NCI-H510A (cell line): Measurements from ENCODE around the gene SLC25A27.
"Not testable (repeated sequence)": the region's sequence is repeated elsewhere in the genome, so short reads cannot be mapped to it uniquely, and the experiment has no call there.

Source experiments
- DNase-seq: peaks from one replicate; lab custom pipeline; 2025; lab: John Stamatoyannopoulos, UW

The SLC25A27 gene

GRCh38 chr6:46652603-46653438 lies at the start of gene SLC25A27, which contains the start of gene CYP39A1:
Gene SLC25A27, plus strand, starts transcription at chr6:46652975. Its CDS starts 218 bp downstream, at chr6:46653193.
Gene CYP39A1, minus strand, starts transcription at chr6:46652818. Its CDS starts 236 bp downstream, at chr6:46652582.
- peak; percentile 93 for DNase-seq

GRCh38 chr6:46605091-46605797 lies 47.5 kb upstream of the SLC25A27 start:
- DNase-seq = no peak

GRCh38 chr6:46606338-46606737 lies 46.4 kb upstream of the SLC25A27 start:
- no peak for DNase-seq

GRCh38 chr6:46610862-46611553 lies 41.8 kb upstream of the SLC25A27 start:
- DNase-seq = no peak

GRCh38 chr6:46612645-46613044 lies 40.1 kb upstream of the SLC25A27 start:
- DNase-seq = no peak

- DNase-seq = no peak
These were observed 34.0 kb upstream of the SLC25A27 start for GRCh38 chr6:46618726-46619125.

GRCh38 chr6:46626228-46626909 lies 26.4 kb upstream of the SLC25A27 start:
- DNase-seq = no peak

GRCh38 chr6:46626976-46627375 lies 25.8 kb upstream of the SLC25A27 start:
- DNase-seq = no peak

GRCh38 chr6:46628498-46628897 lies 24.3 kb upstream of the SLC25A27 start:
- no peak for DNase-seq

GRCh38 chr6:46628976-46629375 lies 23.8 kb upstream of the SLC25A27 start:
- DNase-seq = no peak

- no peak for DNase-seq
These were observed 23.1 kb upstream of the SLC25A27 start for GRCh38 chr6:46629691-46630090.

GRCh38 chr6:46632053-46632452 lies 20.7 kb upstream of the SLC25A27 start:
- no peak for DNase-seq

- no peak for DNase-seq
These were observed 17.3 kb upstream of the SLC25A27 start for GRCh38 chr6:46635462-46635861.

- no peak for DNase-seq
These were observed 15.6 kb upstream of the SLC25A27 start for GRCh38 chr6:46637145-46637544.

- no peak for DNase-seq
These were observed 14.8 kb upstream of the SLC25A27 start for GRCh38 chr6:46637933-46638332.

- no peak for DNase-seq
These were observed 14.1 kb upstream of the SLC25A27 start for GRCh38 chr6:46638650-46639049.

GRCh38 chr6:46642928-46643751 lies 9.6 kb upstream of the SLC25A27 start:
- no peak for DNase-seq

- no peak for DNase-seq
These were observed 7.5 kb upstream of the SLC25A27 start for GRCh38 chr6:46645265-46645664.

GRCh38 chr6:46648108-46648507 lies 4.7 kb upstream of the SLC25A27 start:
- DNase-seq = not testable (repeated sequence)

- no peak for DNase-seq
These were observed 3.8 kb upstream of the SLC25A27 start for GRCh38 chr6:46648869-46649492.

GRCh38 chr6:46651006-46651405 lies 1.8 kb upstream of the SLC25A27 start:
- no peak for DNase-seq
